ENCODE data around the gene DRC7. TPM values are rescaled to one million over a fixed set of nuclear protein-coding genes. Genes with fewer than 3 reads are reported as not detected.

Gene DRC7
- total RNA-seq, 1 donor from 2014 or later = not detected

- Histone ChIP-seq H3K27ac (no peak overlapping the region), H3K4me3 (no peak overlapping the region), H3K36me3 (no peaks in the 10 kb centered on the region), H3K9me3 (no peaks in the 10 kb centered on the region), H3K27me3 (no peaks in the 10 kb centered on the region), H3K4me1 (no peaks in the 10 kb centered on the region)
- TF ChIP-seq, protein P1, sequence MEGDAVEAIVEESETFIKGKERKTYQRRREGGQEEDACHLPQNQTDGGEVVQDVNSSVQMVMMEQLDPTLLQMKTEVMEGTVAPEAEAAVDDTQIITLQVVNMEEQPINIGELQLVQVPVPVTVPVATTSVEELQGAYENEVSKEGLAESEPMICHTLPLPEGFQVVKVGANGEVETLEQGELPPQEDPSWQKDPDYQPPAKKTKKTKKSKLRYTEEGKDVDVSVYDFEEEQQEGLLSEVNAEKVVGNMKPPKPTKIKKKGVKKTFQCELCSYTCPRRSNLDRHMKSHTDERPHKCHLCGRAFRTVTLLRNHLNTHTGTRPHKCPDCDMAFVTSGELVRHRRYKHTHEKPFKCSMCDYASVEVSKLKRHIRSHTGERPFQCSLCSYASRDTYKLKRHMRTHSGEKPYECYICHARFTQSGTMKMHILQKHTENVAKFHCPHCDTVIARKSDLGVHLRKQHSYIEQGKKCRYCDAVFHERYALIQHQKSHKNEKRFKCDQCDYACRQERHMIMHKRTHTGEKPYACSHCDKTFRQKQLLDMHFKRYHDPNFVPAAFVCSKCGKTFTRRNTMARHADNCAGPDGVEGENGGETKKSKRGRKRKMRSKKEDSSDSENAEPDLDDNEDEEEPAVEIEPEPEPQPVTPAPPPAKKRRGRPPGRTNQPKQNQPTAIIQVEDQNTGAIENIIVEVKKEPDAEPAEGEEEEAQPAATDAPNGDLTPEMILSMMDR (IDR thresholded peaks at IDR 0.05) = no peak
- intact Hi-C loops (cut with DNase I) = no loop called here
- no peak for DNase-seq (ENCODE audit: low spot score in 2 of 2)
Observed at GRCh38 chr16:57651344-57652333, 43.0 kb upstream of the DRC7 start.

DNA sequence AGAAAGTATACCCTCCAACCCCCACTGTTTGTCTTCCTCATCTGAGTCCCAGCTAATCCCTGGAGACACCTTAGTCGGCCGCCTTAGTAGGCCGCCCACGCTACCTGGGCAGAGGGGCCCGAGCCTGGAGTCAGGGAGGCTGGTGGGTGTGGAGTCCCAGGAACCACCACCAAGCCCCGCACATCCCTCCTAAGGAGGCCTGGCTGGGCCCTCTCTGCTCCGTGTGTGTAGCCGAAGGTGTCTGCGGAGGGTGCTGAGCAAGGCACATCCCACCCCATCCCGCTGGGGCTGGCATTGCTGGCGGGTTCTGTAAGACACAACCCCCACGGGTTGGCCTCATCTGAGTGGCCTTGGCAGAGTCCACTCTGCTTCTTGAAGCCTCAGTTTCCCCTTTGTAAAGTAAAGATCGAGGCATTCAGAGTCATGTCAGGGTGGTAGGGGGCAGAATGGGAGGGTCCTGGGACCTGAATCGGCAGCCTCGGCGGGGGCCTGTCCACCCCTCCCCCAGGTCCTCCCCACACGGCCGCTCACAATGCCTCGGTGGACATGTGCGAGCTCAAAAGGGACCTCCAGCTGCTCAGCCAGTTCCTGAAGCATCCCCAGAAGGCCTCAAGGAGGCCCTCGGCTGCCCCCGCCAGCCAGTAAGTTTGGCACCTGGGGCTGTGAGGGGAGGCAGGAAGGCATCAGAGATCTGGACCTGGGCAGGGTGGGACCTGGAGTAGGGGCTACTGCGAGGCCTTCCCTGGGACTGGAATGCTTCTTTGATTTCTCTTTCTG is 41.7 kb upstream of the DRC7 start:
- intact Hi-C loops (cut with DNase I) = no loop called here
- no peaks in the 10 kb centered on the region for H3K4me1 ChIP-seq
- no peaks in the 10 kb centered on the region for H3K27me3 ChIP-seq
- DNase-seq (ENCODE audit: low spot score in 2 of 2) = no peak
- H3K36me3 ChIP-seq = no peaks in the 10 kb centered on the region
- TF ChIP-seq, protein P1 (IDR thresholded peaks at IDR 0.05) = no peak
- no peak overlapping the region for H3K27ac ChIP-seq
- no peak overlapping the region for H3K4me3 ChIP-seq
- no peaks in the 10 kb centered on the region for H3K9me3 ChIP-seq

DNA sequence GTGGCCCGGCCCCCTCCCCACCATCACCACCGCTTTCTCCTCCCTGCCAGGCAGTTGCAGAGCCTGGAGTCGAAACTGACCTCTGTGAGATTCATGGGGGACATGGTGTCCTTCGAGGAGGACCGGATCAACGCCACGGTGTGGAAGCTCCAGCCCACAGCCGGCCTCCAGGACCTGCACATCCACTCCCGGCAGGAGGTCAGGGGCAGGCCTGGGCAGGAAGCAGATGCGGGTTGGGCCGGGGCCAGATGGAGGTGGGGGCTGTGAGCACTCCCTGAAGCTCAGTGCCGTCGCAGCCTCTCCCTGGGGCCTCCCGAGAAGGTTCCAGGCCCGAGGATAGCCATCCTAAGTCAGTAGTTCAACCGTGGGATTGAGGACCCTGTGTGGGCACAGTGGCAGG is 40.7 kb upstream of the DRC7 start:
- Histone ChIP-seq H3K9me3 (no peaks in the 10 kb centered on the region), H3K4me3 (no peak overlapping the region), H3K27me3 (no peaks in the 10 kb centered on the region), H3K4me1 (no peaks in the 10 kb centered on the region), H3K36me3 (no peaks in the 10 kb centered on the region), H3K27ac (no peak overlapping the region)
- intact Hi-C loops (cut with DNase I) = no loop called here
- TF ChIP-seq, protein P1 (IDR thresholded peaks at IDR 0.05) = no peak
- DNase-seq (ENCODE audit: low spot score in 2 of 2) = no peak

- no peaks in the 10 kb centered on the region for H3K9me3 ChIP-seq
- DNase-seq (ENCODE audit: low spot score in 2 of 2) = no peak
- TF ChIP-seq, protein P1 (IDR thresholded peaks at IDR 0.05) = no peak
- intact Hi-C loops (cut with DNase I) = no loop called here
- no peak overlapping the region for H3K27ac ChIP-seq
- no peaks in the 10 kb centered on the region for H3K27me3 ChIP-seq
- no peaks in the 10 kb centered on the region for H3K36me3 ChIP-seq
- H3K4me1 ChIP-seq = no peaks in the 10 kb centered on the region
- H3K4me3 ChIP-seq = no peak overlapping the region
Observed at GRCh38 chr16:57656342-57656955, 38.2 kb upstream of the DRC7 start.

DNA sequence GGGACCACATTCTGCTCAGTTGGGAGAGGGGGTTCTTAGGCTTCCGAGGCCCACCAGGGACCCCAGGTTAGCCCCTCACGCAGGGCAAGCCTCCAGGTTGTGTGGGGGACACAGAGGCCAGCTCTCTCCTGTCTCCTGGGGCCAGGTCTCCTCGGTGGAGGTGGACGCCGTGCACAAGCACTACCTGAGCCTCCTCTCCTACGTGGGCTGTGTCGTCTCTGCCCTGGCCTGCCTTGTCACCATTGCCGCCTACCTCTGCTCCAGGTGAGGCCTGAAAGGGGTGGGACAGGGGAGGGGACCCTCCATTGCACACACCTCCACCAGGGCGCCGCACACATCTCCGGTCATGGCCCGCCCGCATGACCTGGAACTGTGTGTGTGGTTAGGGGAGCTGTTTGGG is 37.4 kb upstream of the DRC7 start:
- Histone ChIP-seq H3K27ac (no peak overlapping the region), H3K4me3 (no peak overlapping the region), H3K27me3 (no peaks in the 10 kb centered on the region), H3K36me3 (no peaks in the 10 kb centered on the region), H3K4me1 (no peaks in the 10 kb centered on the region), H3K9me3 (no peaks in the 10 kb centered on the region)
- intact Hi-C loops (cut with DNase I) = no loop called here
- DNase-seq (ENCODE audit: low spot score in 2 of 2) = no peak
- TF ChIP-seq, protein P1 (IDR thresholded peaks at IDR 0.05) = no peak
